Peyer's patch (tissue), 4 donors: Measurements from ENCODE around the gene MSI2.

Source experiments
- CTCF ChIP-seq, 6 experiments: fragments of 450-650 bp in 4 of 6; fragments of 200-600 bp in 2 of 6; sonication (generic) in 1 of 6; IDR thresholded peaks; one replicate each; pipeline ENCODE4 v1.5.1; 2017 to 2019; ENCODE audit warnings: antibody characterized with exemption in 6 of 6, mild to moderate bottlenecking in 3 of 6, moderate library complexity in 1 of 6
- POLR2A ChIP-seq, 2 donors: fragments of 450-650 bp; IDR thresholded peaks; one replicate each; pipeline ENCODE4 v1.5.1; 2017; ENCODE audit warnings: antibody characterized with exemption in 2 of 2, mild to moderate bottlenecking in 2 of 2, moderate library complexity in 2 of 2

DNA sequence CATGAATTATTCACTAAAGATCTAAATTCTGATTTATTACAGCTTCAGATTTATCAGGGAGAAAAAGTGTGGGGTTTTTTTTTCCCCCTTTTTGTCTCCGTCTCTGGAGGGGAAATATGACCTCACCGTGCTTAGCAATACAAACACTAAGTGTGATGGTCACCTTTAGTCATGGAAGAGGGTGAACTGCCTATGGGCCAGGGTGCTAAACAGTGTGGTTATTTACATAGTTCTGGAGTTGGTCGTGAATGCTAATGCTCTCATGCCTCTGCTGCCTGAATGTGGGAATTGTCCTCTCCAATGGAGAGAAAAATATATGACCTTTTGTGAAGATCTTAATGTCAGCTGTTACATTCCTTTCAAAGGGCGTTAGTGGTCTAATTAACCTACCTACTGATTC lies 44.8 kb upstream of the MSI2 start:
- TF ChIP-seq CTCF (IDR thresholded peaks at IDR 0.05): no peak
- no peak for TF ChIP-seq POLR2A (IDR thresholded peaks at IDR 0.05)
